Anterior cingulate cortex (tissue), 58 donors: Measurements from ENCODE around the gene ENPP7.

Experiments
- DNase-seq, 58 donors: peaks; one replicate each; lab custom pipeline; 2025; lab: John Stamatoyannopoulos, UW

ENPP7 gene

DNA sequence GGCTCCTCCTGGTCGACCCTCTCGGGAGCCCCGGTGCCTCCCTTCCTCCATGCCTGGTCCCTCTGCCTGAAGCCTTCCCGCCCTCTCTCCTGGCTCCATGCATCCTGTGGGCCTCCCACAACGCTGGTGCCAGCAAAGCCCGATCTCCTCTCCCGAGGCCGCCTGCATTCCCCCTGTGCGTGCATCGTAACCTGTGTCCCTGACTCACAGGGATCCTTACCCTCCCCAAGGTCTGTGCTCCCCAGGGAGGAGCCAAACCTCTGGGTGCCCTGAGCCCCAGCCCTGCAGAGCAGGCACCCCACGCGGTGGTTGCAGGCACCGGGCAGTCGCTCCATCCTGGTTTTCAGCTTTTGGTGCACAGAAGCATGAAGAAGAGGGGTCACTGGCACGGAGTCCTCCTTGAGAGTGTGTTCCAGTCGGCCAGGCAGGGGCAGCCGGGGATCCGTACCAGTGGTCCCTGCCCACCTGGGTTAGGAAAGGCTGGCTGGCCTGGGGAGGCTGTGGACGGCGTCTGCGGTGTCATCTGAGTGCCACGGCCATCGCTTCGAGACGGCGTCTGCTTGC lies 1.8 kb upstream of the ENPP7 start:
- no peak for DNase-seq

DNA sequence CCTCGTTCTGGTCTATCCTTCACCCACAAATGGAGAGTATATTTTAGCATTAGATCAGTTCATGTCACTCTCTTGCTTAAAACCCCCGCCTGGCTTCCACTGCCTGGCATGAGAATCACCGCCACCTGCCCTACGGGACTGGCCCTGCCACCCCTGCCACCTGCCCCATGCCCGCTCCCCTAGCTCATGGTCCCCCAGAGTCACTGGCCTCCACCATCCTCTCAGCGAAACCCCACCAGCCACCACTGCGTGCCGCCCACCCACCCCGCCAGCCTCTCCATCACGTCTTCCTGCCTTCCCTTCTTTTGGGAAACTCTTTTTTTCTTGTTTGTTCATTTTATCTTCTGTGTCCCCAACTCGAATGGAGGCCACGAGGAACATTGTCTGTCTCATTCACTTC lies 982 bp upstream of the ENPP7 start:
- no peak for DNase-seq

DNA sequence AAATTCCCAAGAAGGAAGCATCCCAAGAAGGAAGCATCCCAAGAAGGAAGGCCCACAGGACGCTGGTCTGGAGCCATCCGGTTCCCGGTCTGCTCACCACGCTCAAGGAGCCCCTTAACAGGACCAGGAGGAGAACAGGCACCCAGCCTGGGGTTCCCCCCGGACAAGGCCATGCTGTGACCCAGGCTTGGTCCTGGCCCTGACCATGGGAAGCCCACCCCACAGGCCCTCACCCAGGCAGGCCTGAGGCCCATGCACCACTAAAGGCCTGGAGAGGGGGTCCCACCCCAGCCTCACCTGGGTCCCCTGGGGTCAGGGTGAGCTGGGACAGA lies 340 bp upstream of the ENPP7 start:
- no peak for DNase-seq

DNA sequence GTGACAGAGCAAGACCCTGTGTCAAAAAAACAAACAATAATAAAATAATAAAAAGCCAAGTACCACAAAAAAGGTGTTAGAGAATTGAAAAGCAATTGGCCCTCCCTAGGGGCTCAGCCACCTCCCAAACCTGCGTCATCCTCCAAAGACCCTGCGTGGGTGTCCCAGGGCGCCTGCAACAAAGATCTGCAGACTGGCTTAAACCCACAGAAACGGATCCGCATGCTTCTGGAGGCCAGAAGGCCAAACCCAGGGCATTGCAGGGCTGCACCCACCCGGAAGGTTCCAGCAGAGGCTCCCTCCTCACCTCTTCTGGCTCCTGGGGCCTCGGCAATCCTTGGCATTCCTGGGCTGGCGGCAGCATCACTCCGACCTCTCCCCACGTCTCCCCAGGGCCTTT lies 1.5 kb downstream of the ENPP7 start:
- DNase-seq, result no peak

DNA sequence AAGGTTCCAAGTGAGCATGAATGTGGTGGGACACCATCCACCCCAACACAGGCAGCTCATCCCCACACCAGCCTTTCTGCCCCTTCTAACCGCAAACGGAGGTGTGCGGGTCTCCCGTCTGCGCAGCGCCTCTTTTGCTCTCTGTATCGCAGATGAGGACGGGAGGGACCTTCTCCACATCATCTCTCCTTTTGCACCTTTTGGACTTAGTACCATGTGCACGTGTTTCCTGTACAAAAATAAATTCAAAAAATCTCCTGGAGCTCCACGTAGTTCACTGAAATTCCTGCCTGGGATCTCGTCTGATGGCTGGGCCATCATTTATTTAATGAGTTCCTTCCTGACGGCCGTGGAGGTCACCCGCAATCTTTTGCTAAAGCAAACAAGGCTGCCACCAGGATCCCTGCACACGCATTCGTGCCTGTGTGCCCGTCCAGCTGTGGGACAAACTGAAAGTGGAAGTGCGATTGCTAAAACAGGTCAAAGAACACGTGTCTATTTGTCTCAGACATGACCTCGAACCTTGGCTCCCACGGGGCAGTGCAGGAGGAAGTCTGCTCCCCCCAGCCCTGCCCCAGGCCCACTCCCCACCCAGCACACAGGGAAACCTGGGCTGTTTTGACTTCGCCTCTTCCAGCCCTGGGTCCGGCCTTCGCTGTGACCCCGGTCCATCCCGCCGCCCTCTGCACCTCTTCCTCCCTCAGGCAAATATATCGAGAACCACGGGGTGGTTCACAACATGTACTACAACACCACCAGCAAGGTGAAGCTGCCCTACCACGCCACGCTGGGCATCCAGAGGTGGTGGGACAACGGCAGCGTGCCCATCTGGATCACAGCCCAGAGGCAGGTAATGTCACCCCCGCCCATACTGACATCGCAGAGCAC lies 2.3 kb downstream of the ENPP7 start:
- DNase-seq, result peak in 1 of 58 donors; percentile 14

DNA sequence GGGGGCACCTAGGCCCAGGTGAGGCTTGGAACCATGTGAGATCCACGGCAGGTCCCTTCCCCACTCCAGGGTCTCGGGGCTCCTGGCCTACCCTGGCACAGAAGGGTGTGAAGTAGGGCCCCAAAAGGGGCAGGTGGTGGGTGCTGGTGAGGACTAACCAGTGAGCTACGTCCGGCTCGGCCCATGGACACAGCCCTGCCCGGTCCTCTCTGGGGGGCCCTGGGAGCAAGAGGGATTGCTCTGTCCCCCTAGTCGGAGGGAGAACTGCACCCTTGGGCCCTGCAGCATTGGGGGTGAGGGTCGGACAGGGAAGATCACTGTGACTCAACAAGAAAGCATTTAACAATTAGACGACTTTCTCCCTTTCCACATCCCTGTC lies 2.9 kb downstream of the ENPP7 start:
- no peak for DNase-seq

DNA sequence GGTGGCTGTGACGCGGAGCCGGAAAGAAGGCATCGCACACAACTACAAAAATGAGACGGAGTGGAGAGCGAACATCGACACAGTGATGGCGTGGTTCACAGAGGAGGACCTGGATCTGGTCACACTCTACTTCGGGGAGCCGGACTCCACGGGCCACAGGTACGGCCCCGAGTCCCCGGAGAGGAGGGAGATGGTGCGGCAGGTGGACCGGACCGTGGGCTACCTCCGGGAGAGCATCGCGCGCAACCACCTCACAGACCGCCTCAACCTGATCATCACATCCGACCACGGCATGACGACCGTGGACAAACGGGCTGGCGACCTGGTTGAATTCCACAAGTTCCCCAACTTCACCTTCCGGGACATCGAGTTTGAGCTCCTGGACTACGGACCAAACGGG lies 4.4 kb downstream of the ENPP7 start:
- no peak for DNase-seq

DNA sequence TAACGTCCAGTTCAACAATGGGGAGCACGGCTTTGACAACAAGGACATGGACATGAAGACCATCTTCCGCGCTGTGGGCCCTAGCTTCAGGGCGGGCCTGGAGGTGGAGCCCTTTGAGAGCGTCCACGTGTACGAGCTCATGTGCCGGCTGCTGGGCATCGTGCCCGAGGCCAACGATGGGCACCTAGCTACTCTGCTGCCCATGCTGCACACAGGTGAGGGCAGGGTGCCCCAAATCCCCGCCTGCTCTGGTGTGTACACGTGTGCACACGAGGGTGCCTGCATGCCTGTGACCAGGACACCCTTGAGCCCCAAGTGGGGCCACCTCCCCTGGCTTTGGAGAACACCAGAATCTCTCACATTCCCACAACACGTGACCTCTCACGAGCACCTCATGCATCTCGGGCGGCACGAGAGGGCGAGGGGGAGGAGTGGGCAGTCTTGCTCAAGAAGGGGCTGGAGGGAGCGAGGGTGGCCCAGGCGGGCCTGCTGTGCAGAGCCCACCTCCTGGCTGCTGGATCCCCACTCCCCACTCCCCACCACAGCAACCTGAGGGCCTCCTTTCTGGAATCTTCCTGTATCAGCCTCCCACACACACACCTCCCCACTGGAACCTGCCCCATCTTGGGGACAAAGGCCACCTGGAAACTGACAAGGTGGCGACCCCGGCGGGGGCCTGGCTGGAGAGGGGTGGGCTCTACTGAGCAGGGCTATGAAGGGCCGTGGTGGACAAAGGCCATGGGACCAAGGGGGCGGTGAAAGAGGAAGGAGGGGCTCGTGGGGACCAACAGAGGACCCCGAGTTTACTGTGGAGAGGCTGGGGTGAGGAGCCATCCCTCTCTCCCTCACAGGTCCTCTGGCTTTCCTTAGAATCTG lies 6.5 kb downstream of the ENPP7 start:
- DNase-seq, result no peak

DNA sequence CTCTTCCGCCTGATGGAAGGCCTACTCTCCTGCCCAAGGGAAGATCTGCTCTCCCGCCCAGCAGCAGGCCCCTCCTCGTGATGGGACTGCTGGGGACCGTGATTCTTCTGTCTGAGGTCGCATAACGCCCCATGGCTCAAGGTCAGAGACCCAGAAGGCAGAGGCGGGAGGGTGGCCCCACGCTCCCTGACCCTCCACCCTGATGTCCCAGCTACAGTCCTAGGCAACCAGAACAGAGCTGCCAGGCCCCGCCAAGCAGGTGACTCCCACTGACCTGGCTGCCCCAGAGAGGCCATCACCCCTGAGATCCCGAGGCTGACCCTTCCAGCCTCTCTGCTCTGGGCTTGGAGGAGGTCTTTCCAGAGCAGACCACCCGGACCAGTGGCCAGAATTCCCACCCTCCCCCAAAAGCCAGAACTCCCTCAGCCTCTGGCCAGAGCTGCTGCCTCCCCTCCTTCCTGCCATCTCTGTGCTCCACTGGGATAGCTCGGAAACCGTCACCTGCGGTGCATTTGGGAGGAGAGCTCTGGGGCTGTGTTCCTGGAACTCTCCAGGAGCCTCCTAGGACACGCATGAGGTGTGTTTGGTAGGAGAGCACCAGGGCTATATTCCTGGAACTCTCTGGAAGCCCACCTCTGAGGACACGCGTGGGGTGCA lies 7.3 kb downstream of the ENPP7 start:
- DNase-seq, result no peak

DNA sequence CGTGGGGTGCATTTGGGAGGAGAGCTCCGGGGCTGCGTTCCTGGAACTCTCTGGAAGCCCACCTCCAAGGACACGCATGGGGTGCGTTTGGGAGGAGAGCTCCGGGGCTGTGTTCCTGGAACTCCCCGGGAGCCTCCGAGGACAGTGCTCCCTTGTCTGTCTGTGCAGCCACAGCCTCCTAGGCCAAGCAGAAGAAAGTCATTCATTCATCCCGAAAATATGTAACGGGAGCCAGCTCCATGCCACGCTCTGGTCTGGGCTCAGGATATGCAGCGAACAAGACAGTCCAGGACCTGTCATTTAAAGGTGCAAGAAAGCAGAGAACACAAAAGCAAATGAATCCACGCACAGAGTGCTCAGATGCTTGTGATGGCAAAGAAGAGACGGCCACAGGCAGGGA lies 7.9 kb downstream of the ENPP7 start:
- no peak for DNase-seq

DNA sequence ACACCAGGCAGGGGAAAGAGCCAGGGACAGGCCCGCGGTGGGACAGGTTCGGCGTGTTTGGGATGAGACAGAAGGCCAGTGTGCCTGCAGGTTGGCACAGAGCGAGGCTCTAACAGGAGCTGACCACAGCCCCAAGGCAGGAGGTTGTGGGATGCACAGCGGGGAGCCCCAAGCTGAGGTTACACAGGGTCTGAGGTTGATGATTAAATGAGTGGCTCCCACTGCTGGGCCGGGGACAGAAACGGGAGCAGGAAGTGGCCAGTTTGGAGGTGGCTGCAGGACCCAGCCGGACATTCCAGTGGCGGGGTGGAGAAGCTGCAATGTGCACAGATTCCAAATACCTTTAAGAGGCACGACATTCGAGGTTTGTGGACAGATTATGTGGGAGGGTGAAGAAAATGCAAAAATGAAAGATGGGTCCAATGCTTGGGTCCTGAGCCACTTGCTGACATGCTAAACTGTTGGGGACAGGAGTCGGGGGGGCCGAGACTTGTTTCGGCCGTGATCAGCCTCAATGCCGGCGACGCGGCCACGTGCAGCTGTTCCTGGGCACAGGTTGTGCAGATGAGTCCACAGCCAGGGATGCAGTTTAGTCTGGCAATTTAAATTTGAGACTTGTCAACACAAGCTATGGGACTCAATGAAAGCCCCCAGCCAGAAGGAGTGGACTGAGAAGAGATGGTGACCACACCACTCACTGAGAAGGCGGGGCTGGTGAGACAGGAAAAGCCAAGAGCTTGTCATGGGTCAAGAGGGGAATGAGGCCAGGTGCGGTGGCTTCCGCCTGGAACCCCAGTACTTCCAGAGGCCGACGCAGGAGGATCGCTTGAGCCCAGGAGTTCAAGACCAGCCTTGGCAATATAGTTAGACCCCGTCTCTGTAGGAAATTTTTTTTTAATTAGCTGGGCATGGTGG lies 8.7 kb downstream of the ENPP7 start:
- no peak for DNase-seq

DNA sequence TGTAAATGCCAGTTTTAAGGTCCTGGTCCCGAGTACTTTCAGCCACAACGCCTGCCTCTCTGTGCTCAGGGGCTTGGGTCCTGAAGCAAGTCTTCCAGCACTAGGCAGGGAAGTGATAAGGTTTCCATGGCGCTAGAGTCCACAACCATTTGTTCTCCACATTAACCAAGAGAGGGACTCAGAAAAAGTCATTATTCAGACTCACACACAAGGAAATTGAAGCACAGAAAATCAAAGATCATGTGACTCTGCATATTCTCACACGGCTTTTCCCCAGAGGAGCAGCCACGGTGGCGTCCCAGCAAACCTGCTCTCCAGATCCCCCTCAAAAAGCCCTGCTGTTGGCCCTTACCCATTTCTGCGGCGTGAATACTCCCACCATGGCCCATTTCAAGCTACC lies 9.7 kb downstream of the ENPP7 start:
- DNase-seq, result no peak

DNA sequence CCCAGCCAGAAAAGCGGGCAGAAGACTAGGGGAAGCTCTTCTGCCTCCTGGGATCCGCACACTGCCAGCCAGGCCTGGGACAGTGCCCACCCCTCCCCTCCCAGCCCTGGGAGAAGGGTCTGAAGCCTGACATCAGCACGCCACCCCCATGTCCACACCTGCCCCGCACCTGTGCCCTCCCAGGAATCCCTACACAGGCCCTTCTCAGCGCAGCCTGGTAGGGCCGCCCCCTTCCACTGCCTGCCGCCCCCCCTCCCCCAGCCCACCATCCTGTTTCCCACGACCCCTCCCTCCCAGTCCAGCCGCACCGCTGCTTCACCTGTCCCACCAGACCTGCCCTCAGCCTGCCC lies 10.6 kb downstream of the ENPP7 start:
- DNase-seq, result no peak

DNA sequence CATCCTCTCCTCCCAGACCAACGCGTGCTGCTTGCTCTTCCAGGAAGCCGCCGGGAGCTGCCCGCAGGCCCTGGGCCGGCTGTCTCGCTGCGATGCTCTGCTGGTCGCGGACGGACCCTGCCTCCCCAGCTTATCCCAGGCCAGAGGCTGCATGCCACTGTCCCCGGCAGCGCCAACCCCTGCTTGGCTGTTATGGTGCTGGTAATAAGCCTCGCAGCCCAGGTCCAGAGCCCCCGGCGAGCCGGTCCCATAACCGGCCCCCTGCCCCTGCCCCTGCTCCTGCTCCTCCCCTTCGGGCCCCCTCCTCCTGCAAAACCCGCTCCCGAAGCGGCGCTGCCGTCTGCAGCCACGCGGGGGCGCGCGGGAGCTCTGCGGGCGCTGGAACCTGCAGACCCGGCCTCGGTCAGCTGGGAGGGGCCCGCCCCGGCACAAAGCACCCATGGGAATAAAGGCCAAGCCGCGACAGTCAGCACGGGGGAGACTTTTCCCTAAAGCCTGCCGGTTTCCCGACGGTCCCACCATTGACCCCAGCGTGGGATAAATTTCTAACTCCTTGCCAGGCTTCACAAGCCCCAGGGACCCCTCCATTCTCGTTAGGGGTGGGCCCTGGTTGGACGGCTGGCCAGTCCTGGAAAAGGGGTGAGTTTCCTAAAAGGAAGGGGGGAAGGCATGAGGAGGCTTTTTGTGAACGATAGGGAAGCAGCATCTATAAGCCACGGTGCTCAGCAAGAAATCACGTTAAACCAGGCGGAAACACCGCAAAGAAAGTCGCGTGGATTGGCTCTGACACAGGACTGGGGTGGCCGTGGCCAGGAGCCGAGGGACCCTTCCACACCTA lies 11.2 kb downstream of the ENPP7 start:
- DNase-seq, result peak in 50 of 58 donors; percentile 23 to 88 (median 52)

DNA sequence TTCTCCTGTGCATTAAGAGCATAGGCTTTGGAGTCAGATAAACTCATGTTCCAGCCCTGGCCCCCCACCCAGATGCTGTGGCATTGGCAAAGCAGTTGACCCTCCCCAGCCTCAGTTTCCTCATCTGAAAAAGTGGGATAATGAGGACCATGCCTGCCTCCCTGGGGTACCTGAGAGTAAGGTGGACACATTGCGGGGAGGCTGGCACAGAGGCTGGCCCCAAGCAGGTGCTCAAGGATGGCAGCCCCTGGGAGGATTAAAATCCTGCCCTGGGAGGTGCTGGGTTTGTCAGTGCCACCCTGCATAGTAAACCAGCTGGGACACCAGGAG lies 11.8 kb downstream of the ENPP7 start:
- no peak for DNase-seq

DNA sequence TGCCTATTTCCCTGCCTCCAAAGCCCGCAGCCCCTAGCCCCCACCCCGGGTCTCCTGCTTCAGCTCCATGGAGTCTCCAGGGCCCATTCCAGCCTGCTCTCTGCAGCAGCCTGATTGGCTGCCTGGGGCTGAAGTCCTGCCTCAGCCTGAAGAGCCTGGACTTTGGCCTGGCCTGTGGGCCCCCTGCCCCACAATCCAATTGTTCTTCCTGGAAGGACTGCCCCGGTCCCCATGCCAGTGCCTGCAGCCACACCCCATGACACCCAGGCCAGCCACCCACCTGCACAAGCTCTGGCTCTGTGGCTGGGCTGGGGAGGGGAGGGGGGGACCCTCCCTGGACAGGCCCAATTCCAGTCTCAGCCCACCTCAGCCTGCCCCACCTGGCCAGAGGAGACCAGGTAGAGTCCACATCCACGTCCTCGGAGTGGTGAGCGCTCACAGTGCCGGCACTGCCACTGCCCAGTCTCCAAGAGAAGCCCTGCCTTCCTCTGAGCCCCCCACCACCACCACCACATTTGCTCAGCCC lies 12.3 kb downstream of the ENPP7 start:
- DNase-seq, result no peak

DNA sequence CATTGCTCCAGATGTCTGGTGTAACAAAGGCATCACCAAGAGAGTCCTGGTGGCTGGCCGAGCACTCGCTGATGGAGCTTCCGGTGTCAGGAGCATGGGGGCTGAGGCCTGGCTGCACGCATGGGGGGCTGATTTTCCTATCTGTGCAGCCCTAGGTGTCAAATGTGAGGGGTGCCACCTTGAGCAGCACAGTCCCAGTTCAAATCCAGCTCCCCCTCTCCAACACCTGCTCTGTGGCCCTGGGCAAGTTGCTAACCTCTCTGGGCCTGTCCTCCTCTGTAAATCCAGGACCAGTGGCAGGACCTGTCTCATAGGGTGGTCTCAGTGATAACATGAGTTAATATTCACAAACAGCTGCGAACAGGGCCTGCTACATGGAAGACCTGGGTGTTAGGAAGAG lies 12.9 kb downstream of the ENPP7 start:
- no peak for DNase-seq

DNA sequence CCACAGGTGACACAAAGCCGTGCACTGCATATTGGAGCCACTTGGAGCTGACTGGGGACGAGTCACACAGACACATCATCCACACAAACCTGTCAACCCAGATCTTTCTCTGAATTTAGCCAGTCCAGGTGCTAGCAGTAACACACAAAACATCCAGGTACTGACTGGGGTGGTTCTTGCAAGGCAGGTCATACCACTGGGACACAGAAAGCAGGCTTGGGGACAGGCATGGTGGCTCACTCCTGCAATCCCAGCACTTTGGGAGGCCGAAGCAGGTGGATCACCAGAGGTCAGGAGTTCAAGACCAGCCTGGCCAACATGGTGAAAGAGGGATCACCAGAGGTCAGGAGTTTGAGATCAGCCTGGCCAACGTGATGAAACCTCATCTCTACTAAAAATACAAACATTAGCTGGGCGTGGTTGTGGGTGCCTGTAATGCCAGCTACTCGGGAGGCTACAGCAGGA lies 14.9 kb downstream of the ENPP7 start:
- DNase-seq, result no peak
